Body of pancreas (tissue), 4 donors: Measurements from ENCODE around the gene DIAPH1.

Experiments
- POLR2A ChIP-seq, 3 donors: fragments of 450-650 bp; IDR thresholded peaks; one replicate each; pipeline ENCODE4 v1.6.1; 2016; ENCODE audit warnings: antibody characterized with exemption in 3 of 3, mild to moderate bottlenecking in 2 of 3
- TF ChIP-seq, protein P1 (sequence below), 7 experiments: fragments of 450-650 bp in 4 of 7; fragments of 200-600 bp in 3 of 7; sonication (generic) in 3 of 7; IDR thresholded peaks; one replicate each; pipeline ENCODE4 v1.5.1; 2016 to 2019; ENCODE audit warnings: antibody characterized with exemption in 7 of 7

DNA sequence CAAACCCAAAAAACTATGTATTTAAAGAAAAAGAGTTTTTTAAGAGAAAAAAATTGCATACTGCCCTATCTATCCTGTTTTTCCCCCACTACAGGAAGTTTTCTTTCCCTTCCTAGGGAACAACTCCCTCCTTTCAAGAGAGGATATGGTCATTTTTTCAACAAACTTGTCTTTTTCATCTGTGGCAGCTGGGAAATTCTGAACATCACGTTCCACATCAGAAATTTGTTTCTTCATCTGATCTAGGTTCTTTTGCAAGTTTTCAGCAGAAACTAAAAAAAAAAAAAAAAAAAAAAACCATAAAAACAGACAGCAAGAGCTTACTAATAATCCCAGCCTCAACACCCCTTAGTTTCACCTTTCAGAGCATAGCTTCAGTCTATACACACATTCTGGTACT, 91.4 kb downstream of the DIAPH1 start:
- TF ChIP-seq, protein P1, sequence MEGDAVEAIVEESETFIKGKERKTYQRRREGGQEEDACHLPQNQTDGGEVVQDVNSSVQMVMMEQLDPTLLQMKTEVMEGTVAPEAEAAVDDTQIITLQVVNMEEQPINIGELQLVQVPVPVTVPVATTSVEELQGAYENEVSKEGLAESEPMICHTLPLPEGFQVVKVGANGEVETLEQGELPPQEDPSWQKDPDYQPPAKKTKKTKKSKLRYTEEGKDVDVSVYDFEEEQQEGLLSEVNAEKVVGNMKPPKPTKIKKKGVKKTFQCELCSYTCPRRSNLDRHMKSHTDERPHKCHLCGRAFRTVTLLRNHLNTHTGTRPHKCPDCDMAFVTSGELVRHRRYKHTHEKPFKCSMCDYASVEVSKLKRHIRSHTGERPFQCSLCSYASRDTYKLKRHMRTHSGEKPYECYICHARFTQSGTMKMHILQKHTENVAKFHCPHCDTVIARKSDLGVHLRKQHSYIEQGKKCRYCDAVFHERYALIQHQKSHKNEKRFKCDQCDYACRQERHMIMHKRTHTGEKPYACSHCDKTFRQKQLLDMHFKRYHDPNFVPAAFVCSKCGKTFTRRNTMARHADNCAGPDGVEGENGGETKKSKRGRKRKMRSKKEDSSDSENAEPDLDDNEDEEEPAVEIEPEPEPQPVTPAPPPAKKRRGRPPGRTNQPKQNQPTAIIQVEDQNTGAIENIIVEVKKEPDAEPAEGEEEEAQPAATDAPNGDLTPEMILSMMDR (IDR thresholded peaks at IDR 0.05), result no peak
- TF ChIP-seq POLR2A (IDR thresholded peaks at IDR 0.05), result no peak
